Choroid plexus epithelial cell (primary cell): ENCODE measurements around the gene NHS.
"Not testable (repeated sequence)": the region's sequence is repeated elsewhere in the genome, so short reads cannot be mapped to it uniquely, and the experiment has no call there.

Source experiments
- DNase-seq: peaks from one replicate; pipeline ENCODE4 v3.0.0-alpha.2; 2010; ENCODE audit warnings: low read depth
- H3K4me3 ChIP-seq: 2 replicates; pipeline ENCODE4 v1.5.1; 2011; ENCODE audit warnings: low read depth, mild to moderate bottlenecking, control low read depth, low read length, moderate library complexity
- TF ChIP-seq, protein P1 (sequence below): conservative IDR thresholded peaks from 2 replicates; pipeline ENCODE4 v1.5.1; 2011; ENCODE audit warnings: low read depth, mild to moderate bottlenecking, control low read depth, inconsistent platforms, low read length, moderate library complexity

The NHS gene

DNA sequence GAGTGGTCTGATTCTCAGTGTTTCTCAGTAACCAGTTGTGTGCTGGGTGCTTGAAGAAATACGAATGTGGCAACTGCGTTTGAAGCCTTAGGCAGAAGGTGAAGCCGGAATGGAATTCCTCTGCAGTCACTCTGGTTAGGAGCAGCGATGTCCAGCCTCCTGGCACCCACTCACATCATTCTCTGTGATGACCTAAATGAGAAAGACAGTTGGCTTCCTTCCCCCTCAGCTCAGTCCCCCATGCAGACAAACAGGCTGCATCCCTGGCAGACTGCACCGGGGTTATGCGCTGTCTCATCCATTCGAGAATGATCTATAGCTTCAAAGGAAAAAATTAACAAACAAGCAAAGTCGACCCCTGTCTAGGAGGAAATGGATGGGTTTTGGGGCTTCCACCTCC is 192.2 kb downstream of the NHS start:
- DNase-seq, result no peak
- TF ChIP-seq, protein P1, sequence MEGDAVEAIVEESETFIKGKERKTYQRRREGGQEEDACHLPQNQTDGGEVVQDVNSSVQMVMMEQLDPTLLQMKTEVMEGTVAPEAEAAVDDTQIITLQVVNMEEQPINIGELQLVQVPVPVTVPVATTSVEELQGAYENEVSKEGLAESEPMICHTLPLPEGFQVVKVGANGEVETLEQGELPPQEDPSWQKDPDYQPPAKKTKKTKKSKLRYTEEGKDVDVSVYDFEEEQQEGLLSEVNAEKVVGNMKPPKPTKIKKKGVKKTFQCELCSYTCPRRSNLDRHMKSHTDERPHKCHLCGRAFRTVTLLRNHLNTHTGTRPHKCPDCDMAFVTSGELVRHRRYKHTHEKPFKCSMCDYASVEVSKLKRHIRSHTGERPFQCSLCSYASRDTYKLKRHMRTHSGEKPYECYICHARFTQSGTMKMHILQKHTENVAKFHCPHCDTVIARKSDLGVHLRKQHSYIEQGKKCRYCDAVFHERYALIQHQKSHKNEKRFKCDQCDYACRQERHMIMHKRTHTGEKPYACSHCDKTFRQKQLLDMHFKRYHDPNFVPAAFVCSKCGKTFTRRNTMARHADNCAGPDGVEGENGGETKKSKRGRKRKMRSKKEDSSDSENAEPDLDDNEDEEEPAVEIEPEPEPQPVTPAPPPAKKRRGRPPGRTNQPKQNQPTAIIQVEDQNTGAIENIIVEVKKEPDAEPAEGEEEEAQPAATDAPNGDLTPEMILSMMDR, result no peak
- H3K4me3 ChIP-seq, result no peak overlapping the region

DNA sequence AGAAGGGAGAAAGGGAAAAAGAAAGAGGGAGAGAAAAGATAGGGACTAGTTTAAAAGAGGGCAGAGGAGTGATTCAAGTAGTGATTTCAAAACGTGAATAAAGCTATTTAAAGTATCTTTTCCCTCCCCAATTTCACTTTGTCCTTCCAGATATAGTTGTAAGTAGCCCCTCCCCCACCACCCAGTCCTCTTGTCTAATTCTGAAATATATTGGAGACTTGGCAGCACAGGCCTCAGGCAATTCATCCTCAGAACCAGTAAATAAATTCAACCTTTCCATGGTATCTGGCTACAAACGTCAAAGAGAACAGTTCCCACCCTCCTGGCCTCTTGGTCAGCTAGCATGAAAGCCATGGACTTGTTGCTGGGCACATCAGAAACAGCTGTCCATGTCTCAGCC is 192.8 kb downstream of the NHS start:
- no peak for DNase-seq
- H3K4me3 ChIP-seq, result no peak overlapping the region
- TF ChIP-seq, protein P1, result no peak

DNA sequence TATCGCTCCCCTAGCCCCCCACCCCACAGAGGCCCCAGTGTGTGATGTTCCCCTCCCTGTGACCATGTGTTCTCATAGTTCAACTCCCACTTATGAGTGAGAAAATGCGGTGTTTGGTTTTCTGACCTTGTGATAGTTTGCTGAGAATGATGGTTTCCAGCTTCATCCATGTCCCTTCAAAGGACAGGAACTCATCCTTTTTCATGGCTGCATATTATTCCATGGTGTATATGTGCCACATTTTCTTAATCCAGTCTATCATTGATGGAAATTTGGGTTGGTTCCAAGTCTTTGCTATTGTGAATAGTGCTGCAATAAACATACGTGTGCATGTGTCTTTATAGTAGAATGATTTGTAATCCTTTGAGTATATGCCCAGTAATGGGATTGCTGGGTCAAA is 193.8 kb downstream of the NHS start:
- not testable (repeated sequence) for DNase-seq, H3K4me3 ChIP-seq

DNA sequence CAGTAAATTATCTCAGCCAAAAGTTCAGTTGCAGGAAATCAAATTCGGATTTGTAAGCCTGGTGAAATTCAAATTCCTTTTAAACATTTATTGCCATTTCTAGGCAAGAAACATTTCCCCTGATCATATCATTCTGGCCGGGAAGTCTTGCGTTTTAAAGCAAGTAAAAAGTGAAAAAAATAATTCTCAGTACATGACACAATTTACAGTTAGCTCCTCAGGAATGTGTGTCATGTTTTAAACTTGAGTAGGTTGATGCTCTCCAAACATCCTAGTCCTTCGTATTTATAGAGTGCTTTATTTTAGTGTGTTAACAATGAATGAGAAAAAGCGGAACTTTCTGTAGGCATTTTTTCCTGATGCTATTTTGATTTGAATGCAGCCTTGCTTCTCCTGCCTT is 204.0 kb downstream of the NHS start:
- no peak overlapping the region for H3K4me3 ChIP-seq
- TF ChIP-seq, protein P1, result no peak
- no peak for DNase-seq

DNA sequence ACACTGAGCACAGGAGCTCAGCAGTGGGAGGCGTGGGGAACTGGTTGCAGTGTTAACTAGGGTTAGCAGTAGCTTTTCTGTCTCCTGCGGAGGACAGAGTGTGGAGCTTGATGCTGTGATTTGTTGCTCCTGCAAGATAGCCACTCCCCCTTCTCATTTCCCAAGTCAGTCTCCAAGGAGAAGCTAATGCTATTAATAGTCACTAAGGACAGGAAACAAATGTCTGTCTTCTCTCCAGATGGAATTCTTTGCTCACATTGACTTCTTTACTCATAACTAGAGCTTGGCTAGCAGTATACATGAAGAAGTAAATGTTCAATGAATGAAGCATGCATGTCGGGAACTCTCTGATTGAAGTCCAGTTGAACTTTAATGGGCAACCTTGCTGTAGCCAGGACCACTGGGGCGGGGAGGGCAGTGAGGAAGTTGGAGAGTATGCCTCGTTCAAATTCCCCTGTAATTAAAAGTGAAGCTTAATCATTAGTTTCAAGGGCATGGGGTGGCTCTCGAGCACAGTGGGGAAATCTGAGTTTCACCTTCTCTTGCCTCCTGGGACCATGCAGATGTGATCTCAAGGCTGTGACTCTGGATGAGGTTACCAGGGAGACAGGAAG is 205.6 kb downstream of the NHS start:
- H3K4me3 ChIP-seq, result no peak overlapping the region
- DNase-seq, result peak; percentile 83
- TF ChIP-seq, protein P1, result no peak

DNA sequence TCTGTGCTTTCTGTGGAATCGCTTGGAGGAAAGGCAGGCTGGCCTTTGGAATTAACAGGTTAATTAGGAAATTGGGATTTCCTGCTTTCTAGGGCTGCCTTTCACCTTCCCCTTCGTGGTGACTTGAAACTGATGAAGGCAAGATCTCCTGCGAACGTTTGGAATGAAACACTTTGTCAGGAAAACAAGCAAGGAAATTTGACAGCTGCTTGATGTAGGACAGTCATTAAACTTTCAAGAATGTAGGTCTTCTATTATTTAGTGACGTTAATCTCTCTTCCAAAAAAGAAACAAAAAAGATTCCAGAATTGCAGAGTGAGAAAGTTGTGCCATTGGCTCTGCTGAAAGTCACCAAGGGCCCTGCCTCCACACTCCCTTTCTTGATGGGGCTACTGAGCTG is 206.6 kb downstream of the NHS start:
- no peak for DNase-seq
- H3K4me3 ChIP-seq, result no peak overlapping the region
- TF ChIP-seq, protein P1, result no peak

DNA sequence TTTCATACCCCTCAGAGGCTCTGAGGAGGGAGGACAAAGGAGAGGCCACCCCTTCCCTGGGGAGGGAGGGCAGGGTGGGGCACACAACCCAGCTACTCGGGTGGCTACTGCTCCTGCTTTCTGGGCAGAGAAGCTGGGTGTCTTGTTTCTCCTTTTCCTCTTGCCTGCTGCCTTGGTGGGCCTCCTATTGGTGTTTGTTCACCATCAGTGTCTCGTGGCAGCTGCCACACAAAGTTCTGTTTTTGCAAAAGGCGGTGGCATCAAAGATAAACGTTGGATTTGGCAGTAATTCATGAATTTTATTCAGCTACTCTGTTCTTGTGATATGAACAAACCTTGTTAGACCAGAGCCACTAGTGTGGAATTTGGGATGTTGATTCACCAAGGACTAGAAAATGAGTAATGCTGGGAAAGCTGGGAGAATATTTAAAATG is 209.3 kb downstream of the NHS start:
- no peak for DNase-seq
- H3K4me3 ChIP-seq, result no peak overlapping the region
- TF ChIP-seq, protein P1, result no peak
